HEK293 (cell line): ENCODE results near the gene LRFN4.
A peak's percentile ranks its signal among the peaks of the same experiment; 100 is the strongest.

Source experiments
- CTCF ChIA-PET: fragments of 350-600 bp; formaldehyde crosslinking; extraction: SDS; loops from one replicate; lab custom pipeline; 2021; ENCODE audit warnings: antibody characterized with exemption; lab: Yijun Ruan, JAX
- POLR2A ChIA-PET: fragments of 300-600 bp; formaldehyde crosslinking; extraction: SDS; loops from one replicate; lab custom pipeline; 2020; ENCODE audit warnings: antibody characterized with exemption, inconsistent platforms; lab: Yijun Ruan, JAX
- H3K27ac ChIP-seq: fragments of 200-500 bp; sonication (Bioruptor generic); 2 replicates; pipeline ENCODE4 v1.5.1; 2014; ENCODE audit warnings: low read depth, low read length, control low read depth, inconsistent platforms; ENCODE audit errors: extremely low read depth
- H3K36me3 ChIP-seq, 2 experiments: fragments of 200-500 bp in 1 of 2; sonication (Bioruptor generic) in 1 of 2; 1 replicate in 1 of 2; 2 replicates in 1 of 2; pipeline ENCODE4 v1.5.1; 2014 to 2017; ENCODE audit warnings: inconsistent platforms in 2 of 2, low read length in 2 of 2; ENCODE audit not compliant: control insufficient read depth in 2 of 2, insufficient read depth in 1 of 2
- H3K4me1 ChIP-seq: fragments of 200-500 bp; sonication (Bioruptor generic); 2 replicates; pipeline ENCODE4 v1.5.1; 2014; ENCODE audit warnings: mild to moderate bottlenecking, low read length, inconsistent platforms; ENCODE audit not compliant: control insufficient read depth, insufficient read depth
- H3K4me3 ChIP-seq: 2 replicates; pipeline ENCODE4 v1.5.1; 2011; ENCODE audit warnings: low read depth, mild to moderate bottlenecking, control low read depth, low read length, moderate library complexity
- H3K9me3 ChIP-seq: fragments of 200-500 bp; sonication (Bioruptor generic); 2 replicates; pipeline ENCODE4 v1.5.1; 2014; ENCODE audit warnings: low read depth, low read length, inconsistent platforms; ENCODE audit not compliant: control insufficient read depth, insufficient read depth
- BCL11A ChIP-seq: fragments of 450-650 bp; formaldehyde crosslinking; IDR thresholded peaks from 2 replicates; pipeline ENCODE4 v1.5.1; 2016; ENCODE audit warnings: low read depth, missing biosample characterization, missing genetic modification characterization
- BCL11B ChIP-seq: fragments of 450-650 bp; formaldehyde crosslinking; IDR thresholded peaks from 2 replicates; pipeline ENCODE4 v1.5.1; 2016; ENCODE audit warnings: low read depth, missing biosample characterization, missing genetic modification characterization
- GLIS2 ChIP-seq: fragments of 450-650 bp; formaldehyde crosslinking; IDR thresholded peaks from 2 replicates; pipeline ENCODE4 v1.5.1; 2016; ENCODE audit warnings: missing biosample characterization, missing genetic modification characterization
- HIC1 ChIP-seq: fragments of 450-650 bp; formaldehyde crosslinking; IDR thresholded peaks from 2 replicates; pipeline ENCODE4 v1.5.1; 2016; ENCODE audit warnings: missing biosample characterization, missing genetic modification characterization
- INSM2 ChIP-seq: fragments of 450-650 bp; formaldehyde crosslinking; IDR thresholded peaks from 2 replicates; pipeline ENCODE4 v1.5.1; 2016; ENCODE audit warnings: missing biosample characterization, missing genetic modification characterization
- WT1 ChIP-seq: fragments of 450-650 bp; formaldehyde crosslinking; IDR thresholded peaks from 2 replicates; pipeline ENCODE4 v1.5.1; 2016; ENCODE audit warnings: missing biosample characterization, missing genetic modification characterization
- ZBTB10 ChIP-seq: fragments of 450-650 bp; formaldehyde crosslinking; IDR thresholded peaks from 2 replicates; pipeline ENCODE4 v1.5.1; 2016; ENCODE audit warnings: missing biosample characterization, missing genetic modification characterization
- ZBTB11 ChIP-seq: fragments of 450-650 bp; formaldehyde crosslinking; conservative IDR thresholded peaks from 2 replicates; pipeline ENCODE4 v1.5.1; 2016; ENCODE audit warnings: low read depth, missing biosample characterization, missing genetic modification characterization
- ZNF10 ChIP-seq: fragments of 450-650 bp; formaldehyde crosslinking; IDR thresholded peaks from 2 replicates; pipeline ENCODE4 v1.5.1; 2017; ENCODE audit warnings: missing biosample characterization, missing genetic modification characterization
- ZNF2 ChIP-seq: fragments of 450-650 bp; formaldehyde crosslinking; IDR thresholded peaks from 2 replicates; pipeline ENCODE4 v1.5.1; 2016; ENCODE audit warnings: missing biosample characterization, missing genetic modification characterization
- ZNF23 ChIP-seq: fragments of 450-650 bp; formaldehyde crosslinking; IDR thresholded peaks from 2 replicates; pipeline ENCODE4 v1.5.1; 2016; ENCODE audit warnings: missing biosample characterization, missing genetic modification characterization, borderline replicate concordance
- ZNF341 ChIP-seq: fragments of 450-650 bp; formaldehyde crosslinking; IDR thresholded peaks from 2 replicates; pipeline ENCODE4; 2016; ENCODE audit warnings: low read depth, missing biosample characterization, missing genetic modification characterization
- ZNF404 ChIP-seq: fragments of 450-650 bp; formaldehyde crosslinking; IDR thresholded peaks from 2 replicates; pipeline ENCODE4 v1.5.1; 2017; ENCODE audit warnings: missing biosample characterization, missing genetic modification characterization
- ZNF449 ChIP-seq: fragments of 450-650 bp; formaldehyde crosslinking; IDR thresholded peaks from 2 replicates; pipeline ENCODE4 v1.5.1; 2017; ENCODE audit warnings: missing biosample characterization, mild to moderate bottlenecking, missing genetic modification characterization, moderate library complexity
- ZNF558 ChIP-seq: fragments of 450-650 bp; formaldehyde crosslinking; IDR thresholded peaks from 2 replicates; pipeline ENCODE4 v1.5.1; 2016; ENCODE audit warnings: missing biosample characterization, missing genetic modification characterization
- ZNF747 ChIP-seq: fragments of 450-650 bp; formaldehyde crosslinking; IDR thresholded peaks from 2 replicates; pipeline ENCODE4 v1.5.1; 2016; ENCODE audit warnings: missing biosample characterization, missing genetic modification characterization

The LRFN4 gene

GRCh38 chr11:66857234-66857926 is 516 bp downstream of the LRFN4 start:
- Histone ChIP-seq H3K27ac (peak overlapping the region; percentile 70; the same call in 1 of the 2 replicates), H3K4me3 (peak overlapping the region; percentile 60), H3K36me3 (peaks cover 0 to 19% of the 10 kb centered on the region in 2 experiments; a peak in 1 of 3 replicates), H3K9me3 (no peaks in the 10 kb centered on the region), H3K4me1 (no peaks in the 10 kb centered on the region)
- no peak for TF ChIP-seq ZNF558 (tag by site-specific recombination)
- TF ChIP-seq ZNF23: no peak
- no peak for TF ChIP-seq ZNF10 (tag by site-specific recombination)
- TF ChIP-seq ZNF341 (tag by site-specific recombination): peak; percentile 68
- peak; percentile 25; the same call in 1 of the 2 replicates for TF ChIP-seq GLIS2 (tag by site-specific recombination)
- no peak for TF ChIP-seq ZNF747 (tag by site-specific recombination)
- TF ChIP-seq WT1 (tag by site-specific recombination): no peak
- TF ChIP-seq ZNF2 (tag by site-specific recombination): no peak
- TF ChIP-seq ZNF404: no peak
- TF ChIP-seq ZBTB11 (tag by site-specific recombination): peak; percentile 41; the same call in 1 of the 2 replicates
- no peak for TF ChIP-seq BCL11A (tag by site-specific recombination)
- TF ChIP-seq ZBTB10 (tag by site-specific recombination): 0 out of 2 replicates have a peak, but pooled peaks have one; percentile 37
- no peak for TF ChIP-seq INSM2 (tag by site-specific recombination)
- no peak for TF ChIP-seq ZNF449 (tag by site-specific recombination)
- TF ChIP-seq BCL11B (tag by site-specific recombination): peak; percentile 5; the same call in 1 of the 2 replicates
- peak; percentile 31; the same call in 1 of the 2 replicates for TF ChIP-seq HIC1 (tag by site-specific recombination)
- POLR2A ChIA-PET: interaction anchor here (0.6 to 1.2 kb wide), 2 partner anchors 14 to 1888 kb away, joined by 3 read pairs; partner anchors contain the start of gene RCE1
- CTCF ChIA-PET: no interaction called here
